SHP77 treated with DMSO at 0.1 percent for 48 hours (cell line): Measurements from ENCODE around the gene VASN.

Experiments used
- DNase-seq: peaks from one replicate; lab custom pipeline; 2025; lab: John Stamatoyannopoulos, UW

VASN gene

GRCh38 chr16:4426021-4426684, 54.5 kb downstream of the VASN start:
- DNase-seq, result no peak

- no peak for DNase-seq
Observed at GRCh38 chr16:4426722-4427372, 55.2 kb downstream of the VASN start.

DNA sequence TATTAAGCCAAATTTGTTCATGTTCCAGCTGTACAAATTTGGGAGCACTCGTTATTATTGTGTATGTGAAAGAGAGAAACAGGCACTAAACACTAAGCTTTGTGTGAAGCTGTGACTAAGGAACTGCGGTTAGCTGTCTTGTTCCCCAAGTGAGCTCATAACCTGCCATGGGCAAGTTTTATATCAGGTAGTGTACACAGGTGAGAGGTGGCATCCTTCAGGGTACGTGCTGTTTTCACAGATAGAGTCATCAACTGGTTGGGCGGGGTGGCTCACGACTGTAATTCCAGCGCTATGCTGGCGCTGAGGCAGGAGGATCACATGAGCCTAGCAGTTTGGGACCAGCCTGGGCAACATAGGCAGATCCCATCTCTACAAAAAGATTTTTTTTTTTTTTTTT, 56.9 kb downstream of the VASN start:
- DNase-seq, result no peak

DNA sequence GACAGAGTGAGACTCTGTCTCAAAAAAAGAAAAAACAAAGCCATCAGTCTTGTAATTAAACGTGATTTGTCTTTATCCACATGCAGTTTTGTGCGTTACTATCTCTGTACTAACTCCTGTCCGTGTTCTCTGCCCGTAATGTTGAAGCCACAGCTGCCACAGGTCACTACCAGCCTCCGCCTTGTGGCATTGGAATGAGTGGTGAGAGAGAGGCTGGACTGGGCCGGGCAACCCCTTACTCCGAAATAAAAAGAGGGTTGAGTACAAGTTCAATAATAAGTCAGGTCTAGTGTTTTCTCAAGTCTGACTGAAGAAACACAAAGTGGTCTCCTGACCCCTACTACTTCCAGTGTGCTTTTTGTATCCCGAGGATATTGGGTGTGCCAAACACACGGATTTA, 59.4 kb downstream of the VASN start:
- DNase-seq, result no peak
